Fibroblast of the aortic adventitia (primary cell): ENCODE data around the gene CCR5AS. TPM values are rescaled to one million over a fixed set of nuclear protein-coding genes. Genes with fewer than 3 reads are reported as not detected.

Source experiments
- DNase-seq: peaks from one replicate; pipeline ENCODE4 v3.0.0-alpha.2; 2010; ENCODE audit warnings: low read depth
- H3K4me3 ChIP-seq: 2 replicates; pipeline ENCODE4 v1.5.1; 2011; ENCODE audit warnings: low read depth, mild to moderate bottlenecking, control low read depth, low read length, moderate library complexity
- CTCF ChIP-seq: IDR thresholded peaks from 2 replicates; pipeline ENCODE4 v1.5.1; 2011; ENCODE audit warnings: mild to moderate bottlenecking, low read length, control low read depth, inconsistent platforms; ENCODE audit not compliant: insufficient read depth
- total RNA-seq: library from RNA; depleted of rRNA; stranded (reverse); fragments of >200 nt; gene quantifications from 2 replicates; pipeline ENCODE4 v1.2.3, GENCODE V29; 2012; ENCODE audit warnings: low replicate concordance

The CCR5AS gene

GRCh38 chr3:46325645-46326300, 81.1 kb downstream of the CCR5AS start:
- no peak for TF ChIP-seq CTCF
- no peak for DNase-seq
- no peak overlapping the region for H3K4me3 ChIP-seq

- no peak overlapping the region for H3K4me3 ChIP-seq
- DNase-seq: no peak
- TF ChIP-seq CTCF: no peak
Measured at GRCh38 chr3:46324036-46324435, 82.8 kb downstream of the CCR5AS start.

GRCh38 chr3:46321461-46322104, 85.3 kb downstream of the CCR5AS start:
- no peak for TF ChIP-seq CTCF
- DNase-seq: no peak
- no peak overlapping the region for H3K4me3 ChIP-seq

GRCh38 chr3:46318207-46318927, 88.5 kb downstream of the CCR5AS start:
- TF ChIP-seq CTCF: no peak
- no peak for DNase-seq
- no peak overlapping the region for H3K4me3 ChIP-seq

- no peak for TF ChIP-seq CTCF
Measured at GRCh38 chr3:46316206-46316605, 90.7 kb downstream of the CCR5AS start.

GRCh38 chr3:46314517-46314916, 92.3 kb downstream of the CCR5AS start:
- H3K4me3 ChIP-seq: no peak overlapping the region
- no peak for TF ChIP-seq CTCF
- DNase-seq: no peak

More at GRCh38 chr3:46316206-46316605, 90.7 kb downstream of the CCR5AS start:
- H3K4me3 ChIP-seq: no peak overlapping the region
- no peak for DNase-seq

Other genes starting within 250 kb of the CCR5AS start
- 0.08 and 0.90 TPM in 2 replicates for gene CCR1, start 198.8 kb downstream of the CCR5AS start, total RNA-seq
- gene CCR3, start 164.6 kb downstream of the CCR5AS start, total RNA-seq: not detected in 2 replicates
- gene CCR2, start 53.0 kb downstream of the CCR5AS start, total RNA-seq: under 0.01 TPM in 1 of 2 replicates, not detected in the other
- not detected in 2 replicates for gene CCR5, start 36.1 kb downstream of the CCR5AS start, total RNA-seq
- 0.54 TPM in 1 of 2 replicates, not detected in the other for gene CCRL2, start 193 bp upstream of the CCR5AS start, total RNA-seq
- gene LTF, start 57.8 kb upstream of the CCR5AS start, total RNA-seq: not detected in 2 replicates
- not detected in 2 replicates for gene RTP3, start 90.9 kb upstream of the CCR5AS start, total RNA-seq
- gene LRRC2, start 159.2 kb upstream of the CCR5AS start, total RNA-seq: 7.9 and 10.1 TPM in 2 replicates
- not detected in 2 replicates for gene FAM240A, start 205.5 kb upstream of the CCR5AS start, total RNA-seq